SJCRH30 (cell line): ENCODE data around the gene TRAK1. TPM values are rescaled to one million over a fixed set of nuclear protein-coding genes. Genes with fewer than 3 reads are reported as not detected.

Experiments
- DNase-seq, 2 experiments: peaks; one replicate each; pipeline ENCODE4 v3.0.0-alpha.2; 2015 to 2020
- H3K27ac ChIP-seq: fragments of 250-450 bp; sonication (Bioruptor Pico); 2 replicates; pipeline ENCODE4 v1.5.1; 2020; ENCODE audit warnings: mild to moderate bottlenecking, moderate library complexity
- H3K27me3 ChIP-seq: fragments of 250-450 bp; sonication (Bioruptor Pico); 2 replicates; pipeline ENCODE4 v1.5.1; 2020; ENCODE audit warnings: mild to moderate bottlenecking, moderate library complexity
- H3K36me3 ChIP-seq: fragments of 250-450 bp; sonication (Bioruptor Pico); 2 replicates; pipeline ENCODE4 v1.5.1; 2020; ENCODE audit warnings: mild to moderate bottlenecking, moderate library complexity
- H3K4me1 ChIP-seq: fragments of 250-450 bp; sonication (Bioruptor Pico); 2 replicates; pipeline ENCODE4 v1.5.1; 2020; ENCODE audit warnings: mild to moderate bottlenecking, moderate library complexity
- H3K4me3 ChIP-seq: fragments of 250-450 bp; sonication (Bioruptor Pico); 2 replicates; pipeline ENCODE4 v1.5.1; 2020; ENCODE audit warnings: mild to moderate bottlenecking, moderate library complexity
- H3K9me3 ChIP-seq: fragments of 250-450 bp; sonication (Bioruptor Pico); replicated peaks from 2 replicates; pipeline ENCODE4 v1.5.1; 2020; ENCODE audit warnings: mild to moderate bottlenecking, moderate library complexity
- total RNA-seq: library from RNA; depleted of rRNA; stranded (reverse); fragments of >200 nt; shearing (Covaris generic); gene quantifications from 2 replicates; pipeline ENCODE4 v1.2.3, GENCODE V29; 2014

The TRAK1 gene
- total RNA-seq, 1 experiment from 2014 or later = 12.1 TPM

DNA sequence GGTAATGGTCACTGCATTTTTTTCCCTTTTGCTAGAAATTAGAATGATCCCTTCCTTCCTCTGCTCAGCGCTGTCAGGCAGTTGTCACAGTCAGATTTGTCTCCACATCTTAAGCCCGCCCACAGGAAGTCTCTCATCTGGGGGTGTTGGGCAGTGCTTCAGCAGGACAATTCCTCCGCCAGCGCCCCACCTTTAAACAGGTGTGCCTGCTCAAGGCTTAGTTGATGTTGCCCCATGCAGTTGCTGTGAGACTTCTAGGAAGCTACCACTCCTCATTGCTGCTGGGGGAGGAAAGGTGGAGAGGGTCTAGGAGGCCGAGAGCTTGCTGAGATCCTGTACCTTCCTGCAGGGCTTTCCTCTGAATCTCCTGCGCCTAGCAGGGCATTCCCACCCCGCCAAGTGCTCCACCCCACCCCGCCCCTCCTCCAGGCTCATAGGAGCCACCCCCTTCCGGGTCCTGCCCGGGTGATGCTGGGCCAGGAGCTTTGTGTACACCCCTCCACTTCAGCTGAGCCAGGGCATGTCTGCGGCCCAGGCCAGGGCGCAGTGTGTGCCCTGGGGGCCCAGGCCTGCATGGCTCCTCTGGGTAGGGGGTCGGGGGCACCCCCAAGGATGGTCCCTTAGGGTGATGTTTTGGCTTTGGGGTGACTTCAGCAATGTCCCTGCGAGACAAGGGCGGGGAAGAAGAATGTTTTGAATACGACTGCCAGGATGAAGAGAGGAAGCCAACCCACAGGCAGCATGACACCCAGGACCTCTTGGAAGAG is 68.7 kb downstream of the TRAK1 start:
- DNase-seq = no peak
- Histone ChIP-seq H3K4me1 (no peaks in the 10 kb centered on the region), H3K27me3 (no peaks in the 10 kb centered on the region), H3K9me3 (no peaks in the 10 kb centered on the region), H3K27ac (no peak overlapping the region), H3K4me3 (no peak overlapping the region), H3K36me3 (no peaks in the 10 kb centered on the region)

DNA sequence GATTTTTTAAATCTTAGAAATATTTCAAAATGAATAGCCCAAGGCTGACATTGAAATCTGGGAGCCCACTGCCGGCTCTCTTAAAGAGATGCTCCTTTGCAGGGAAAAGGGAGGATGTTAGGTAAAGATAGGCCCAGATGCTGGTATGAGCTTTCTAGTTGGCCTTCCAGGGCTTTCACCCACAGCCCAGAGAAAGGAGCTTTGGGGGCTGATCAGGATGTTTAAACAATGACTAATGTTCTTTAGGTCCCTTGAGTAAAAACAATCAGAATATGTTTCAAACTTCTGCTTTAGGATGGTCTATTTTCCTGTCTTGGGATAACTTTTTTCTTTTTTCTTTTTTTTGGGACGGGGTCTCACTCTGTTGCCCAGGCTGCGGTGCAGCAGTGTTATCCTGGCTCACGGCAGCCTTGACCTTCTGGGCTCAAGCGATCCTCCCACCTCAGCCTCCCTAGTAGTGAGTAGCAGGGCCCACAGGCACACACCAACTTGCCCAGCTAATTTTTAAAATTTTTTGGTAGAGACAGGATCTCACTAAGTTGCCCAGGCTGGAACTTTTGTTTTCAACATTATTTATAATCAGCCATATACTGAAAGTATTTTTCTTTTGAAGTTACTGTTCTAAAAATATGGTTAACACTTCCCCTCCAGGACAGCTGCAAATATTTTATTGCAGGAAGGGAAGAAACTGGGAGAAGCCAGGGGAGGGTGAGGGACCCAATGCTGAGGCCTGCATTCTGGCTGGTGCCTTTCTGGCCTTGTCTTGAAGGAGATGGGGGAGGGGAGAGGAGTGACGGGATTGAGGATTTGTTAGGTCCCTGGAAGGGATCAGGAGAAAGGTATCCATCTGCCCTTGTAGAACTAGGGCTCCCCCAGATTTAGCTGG is 70.1 kb downstream of the TRAK1 start:
- Histone ChIP-seq H3K9me3 (no peaks in the 10 kb centered on the region), H3K27ac (no peak overlapping the region), H3K4me1 (no peaks in the 10 kb centered on the region), H3K4me3 (no peak overlapping the region), H3K36me3 (no peaks in the 10 kb centered on the region), H3K27me3 (no peaks in the 10 kb centered on the region)
- no peak for DNase-seq

DNA sequence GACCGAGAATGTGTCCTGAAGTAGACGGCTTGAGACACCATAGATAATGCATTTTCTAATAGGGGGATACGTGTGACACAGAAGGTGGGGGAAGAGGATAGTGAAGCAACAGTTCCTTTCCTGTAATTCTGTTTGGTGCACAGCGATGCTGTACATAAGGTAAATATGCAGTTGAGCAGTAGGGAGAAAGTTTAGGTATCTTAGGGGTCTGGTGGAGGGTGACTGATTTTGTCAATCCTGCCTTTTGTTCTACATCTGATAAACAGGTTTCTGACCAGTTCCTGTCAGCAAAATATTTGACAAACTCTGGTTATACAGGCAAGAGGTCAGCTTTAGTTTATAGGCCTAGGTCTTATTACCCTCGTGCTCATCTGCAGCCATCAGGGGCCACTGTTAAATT is 71.3 kb downstream of the TRAK1 start:
- Histone ChIP-seq H3K36me3 (no peaks in the 10 kb centered on the region), H3K27ac (no peak overlapping the region), H3K9me3 (no peaks in the 10 kb centered on the region), H3K27me3 (no peaks in the 10 kb centered on the region), H3K4me1 (no peaks in the 10 kb centered on the region), H3K4me3 (no peak overlapping the region)
- no peak for DNase-seq

DNA sequence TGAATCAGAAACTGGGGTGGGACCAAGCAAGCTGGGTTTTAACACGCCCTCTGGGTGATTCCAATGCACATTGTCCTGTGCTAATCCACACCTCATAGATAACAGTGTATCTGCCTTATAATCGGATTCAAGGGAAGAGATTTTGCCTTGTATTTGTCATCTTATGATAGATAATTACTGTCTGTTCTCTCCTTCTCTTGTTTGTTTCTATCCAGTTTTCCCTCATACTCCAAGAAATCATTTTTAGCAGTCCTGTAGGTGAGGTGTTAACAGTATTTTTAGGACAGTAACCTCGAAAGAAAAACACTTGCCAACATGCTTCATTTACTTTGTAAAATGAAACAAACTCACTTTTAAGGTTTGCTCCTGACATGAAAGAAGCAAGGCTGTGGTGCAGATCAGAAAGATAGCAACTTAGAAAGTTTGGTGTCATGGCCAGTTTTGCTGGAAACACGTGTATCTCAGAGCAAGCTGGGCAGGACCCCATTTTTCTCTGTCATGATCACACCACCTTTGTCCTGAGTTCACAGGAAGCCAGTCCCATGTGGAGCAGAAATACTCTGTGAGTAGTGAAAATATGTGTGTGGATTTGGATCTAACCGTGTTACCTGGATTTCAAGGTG is 72.6 kb downstream of the TRAK1 start:
- Histone ChIP-seq H3K27ac (no peak overlapping the region), H3K27me3 (no peaks in the 10 kb centered on the region), H3K4me3 (no peak overlapping the region), H3K4me1 (no peaks in the 10 kb centered on the region), H3K9me3 (no peaks in the 10 kb centered on the region), H3K36me3 (no peaks in the 10 kb centered on the region)
- DNase-seq = no peak

DNA sequence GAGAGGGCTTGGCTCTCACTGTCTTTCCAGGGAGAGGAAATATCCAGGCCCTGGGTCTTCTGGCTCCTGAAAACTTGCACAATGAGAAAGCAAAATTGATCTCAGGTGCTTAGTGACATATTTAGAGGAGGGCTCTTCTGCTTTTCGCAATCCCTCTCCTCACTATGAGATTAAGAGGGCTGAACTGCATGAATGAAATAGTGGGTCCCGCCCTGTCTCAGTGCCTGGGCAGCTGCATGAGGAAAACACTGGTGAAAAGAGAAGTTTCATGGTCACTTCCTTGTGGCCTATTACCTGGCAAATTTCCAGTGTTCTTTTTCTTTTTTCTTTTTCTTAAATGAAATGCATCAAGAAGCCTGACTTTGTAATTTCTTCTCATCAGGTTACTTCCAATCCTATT is 73.5 kb downstream of the TRAK1 start:
- no peak overlapping the region for H3K27ac ChIP-seq
- DNase-seq = no peak
- no peaks in the 10 kb centered on the region for H3K4me1 ChIP-seq
- H3K9me3 ChIP-seq = no peaks in the 10 kb centered on the region
- no peaks in the 10 kb centered on the region for H3K27me3 ChIP-seq
- H3K4me3 ChIP-seq = no peak overlapping the region
- no peaks in the 10 kb centered on the region for H3K36me3 ChIP-seq

DNA sequence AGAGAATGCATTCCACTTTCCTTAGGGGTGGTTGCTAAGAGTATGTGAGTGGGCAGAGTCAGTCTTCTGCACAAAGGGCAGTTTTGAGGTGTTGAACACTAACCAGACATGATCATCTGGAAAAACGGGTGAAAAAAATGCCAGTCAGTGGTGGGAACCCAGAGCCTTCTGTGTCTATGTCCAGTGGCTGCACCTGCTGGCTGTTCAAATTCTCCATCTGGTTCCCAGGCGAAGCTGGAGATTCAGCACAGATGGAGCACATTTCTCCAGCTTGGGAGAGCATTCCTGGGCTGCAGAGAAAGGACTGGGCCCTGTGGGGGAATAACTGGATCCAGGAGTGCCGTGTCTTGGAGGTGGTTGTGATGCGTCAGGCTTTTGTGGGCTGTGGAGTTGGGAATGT is 74.1 kb downstream of the TRAK1 start:
- H3K4me1 ChIP-seq = no peaks in the 10 kb centered on the region
- DNase-seq = no peak
- no peaks in the 10 kb centered on the region for H3K27me3 ChIP-seq
- no peaks in the 10 kb centered on the region for H3K36me3 ChIP-seq
- no peaks in the 10 kb centered on the region for H3K9me3 ChIP-seq
- H3K4me3 ChIP-seq = no peak overlapping the region
- H3K27ac ChIP-seq = no peak overlapping the region

DNA sequence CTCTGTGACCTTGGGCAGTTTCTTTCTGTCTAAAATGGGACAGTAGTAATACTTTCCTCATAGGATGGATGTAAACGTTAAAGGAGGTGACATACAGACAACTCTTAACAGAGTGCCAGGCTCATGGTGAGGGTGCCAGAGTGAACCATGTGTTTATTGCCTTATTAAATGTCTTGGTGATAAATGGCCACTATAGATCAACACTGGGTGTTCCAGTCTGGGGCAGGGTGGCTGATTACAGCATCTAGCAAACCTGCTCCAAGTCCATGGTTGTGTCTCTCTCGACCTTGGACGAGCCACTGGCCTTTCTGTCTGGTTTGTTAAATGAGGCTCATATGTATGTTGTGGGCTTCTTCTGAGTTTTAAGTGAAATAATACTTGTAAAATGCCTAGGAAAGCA is 75.1 kb downstream of the TRAK1 start:
- no peak overlapping the region for H3K4me3 ChIP-seq
- no peaks in the 10 kb centered on the region for H3K9me3 ChIP-seq
- H3K27ac ChIP-seq = no peak overlapping the region
- DNase-seq = no peak
- H3K36me3 ChIP-seq = no peaks in the 10 kb centered on the region
- no peaks in the 10 kb centered on the region for H3K4me1 ChIP-seq
- H3K27me3 ChIP-seq = no peaks in the 10 kb centered on the region

DNA sequence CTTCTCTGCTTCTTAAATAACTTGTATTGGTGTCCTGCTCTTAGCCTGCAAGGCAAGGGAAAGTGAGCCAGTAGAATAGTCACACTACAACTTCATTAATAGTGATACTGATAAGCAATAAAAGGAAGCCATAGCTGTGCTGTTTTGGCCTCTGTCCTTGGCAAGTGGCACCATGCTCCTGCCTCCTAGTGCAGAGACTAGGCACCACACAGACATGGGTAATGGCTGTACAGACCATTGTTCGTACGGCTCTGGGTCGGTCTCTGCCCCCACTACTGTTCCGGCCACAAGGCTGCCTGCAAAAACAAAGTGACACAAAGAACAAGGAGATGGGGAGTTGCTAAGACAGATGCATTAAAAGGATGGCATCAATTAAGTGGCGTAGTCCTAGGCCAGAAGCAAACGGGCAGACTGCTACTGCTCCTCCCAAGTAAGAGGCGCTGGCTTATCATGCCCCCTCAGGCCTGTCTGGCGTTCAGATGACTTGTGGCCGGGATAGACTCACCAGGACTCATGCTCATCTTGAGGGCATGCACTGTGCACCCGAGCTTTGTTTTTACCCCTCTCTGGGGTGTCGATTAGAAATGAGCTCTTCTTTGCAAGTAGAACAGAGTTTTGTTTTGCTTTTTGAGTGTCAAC is 75.6 kb downstream of the TRAK1 start:
- Histone ChIP-seq H3K36me3 (no peaks in the 10 kb centered on the region), H3K4me1 (no peaks in the 10 kb centered on the region), H3K27ac (no peak overlapping the region), H3K4me3 (no peak overlapping the region), H3K27me3 (no peaks in the 10 kb centered on the region), H3K9me3 (no peaks in the 10 kb centered on the region)
- DNase-seq = no peak

DNA sequence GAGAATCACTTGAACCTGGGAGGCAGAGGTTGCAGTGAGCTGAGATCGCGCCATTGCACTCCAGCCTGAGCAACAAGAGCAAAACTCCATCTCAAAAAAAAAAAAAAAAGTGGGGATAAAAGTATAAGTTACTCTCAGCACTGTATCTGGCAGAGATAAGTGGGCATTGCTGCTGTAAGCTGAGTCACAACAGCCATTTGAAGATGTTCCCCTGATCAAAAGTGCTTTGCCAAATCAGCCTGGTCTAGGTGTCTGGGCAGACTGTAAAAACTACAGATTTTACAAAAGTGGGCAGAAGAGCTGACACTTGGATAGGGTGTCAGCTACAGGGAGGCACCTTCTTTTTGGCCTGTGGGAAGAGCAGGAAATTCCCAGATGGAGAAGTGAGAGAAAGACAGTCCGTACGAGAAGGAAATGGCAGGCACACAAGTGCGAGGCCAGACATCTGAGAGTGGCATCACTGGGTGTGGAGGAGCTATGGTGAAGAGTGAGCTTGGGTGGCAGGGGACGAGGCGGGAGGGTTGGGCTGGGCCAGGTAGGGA is 78.5 kb downstream of the TRAK1 start:
- no peaks in the 10 kb centered on the region for H3K27me3 ChIP-seq
- no peak overlapping the region for H3K4me3 ChIP-seq
- no peaks in the 10 kb centered on the region for H3K4me1 ChIP-seq
- no peaks in the 10 kb centered on the region for H3K36me3 ChIP-seq
- H3K27ac ChIP-seq = no peak overlapping the region
- no peak for DNase-seq
- no peaks in the 10 kb centered on the region for H3K9me3 ChIP-seq

DNA sequence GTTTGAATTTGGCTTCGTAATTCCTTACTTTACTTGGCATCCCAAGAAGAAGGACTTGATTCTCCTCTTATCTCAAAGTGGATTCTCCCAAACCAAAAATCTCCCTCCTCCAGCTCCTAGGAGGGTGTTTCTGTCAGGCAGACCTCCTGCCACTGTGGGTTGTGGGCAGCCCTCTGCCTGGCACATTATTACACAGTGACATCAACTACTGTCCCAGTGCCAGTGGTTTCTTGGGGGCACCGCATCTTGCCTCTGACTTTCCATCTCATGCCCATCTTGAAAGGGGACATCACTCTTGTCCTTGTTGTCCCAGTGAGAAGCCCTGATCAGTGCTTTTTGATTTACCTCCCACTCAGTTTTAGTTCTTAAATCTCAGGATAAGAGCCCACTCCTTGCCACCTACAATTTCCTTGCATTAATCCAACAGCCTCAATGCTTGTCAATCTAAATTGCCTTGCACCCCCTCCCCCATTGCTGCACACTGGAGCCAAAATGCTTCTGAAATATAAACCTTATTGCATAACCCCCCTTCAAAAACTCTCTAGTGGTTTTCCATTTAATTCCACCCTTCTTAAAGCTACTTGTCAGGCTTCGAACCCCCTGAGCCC is 81.0 kb downstream of the TRAK1 start:
- no peak for DNase-seq
- Histone ChIP-seq H3K9me3 (no peaks in the 10 kb centered on the region), H3K36me3 (no peaks in the 10 kb centered on the region), H3K4me1 (no peaks in the 10 kb centered on the region), H3K27ac (no peak overlapping the region), H3K27me3 (no peaks in the 10 kb centered on the region), H3K4me3 (no peak overlapping the region)

DNA sequence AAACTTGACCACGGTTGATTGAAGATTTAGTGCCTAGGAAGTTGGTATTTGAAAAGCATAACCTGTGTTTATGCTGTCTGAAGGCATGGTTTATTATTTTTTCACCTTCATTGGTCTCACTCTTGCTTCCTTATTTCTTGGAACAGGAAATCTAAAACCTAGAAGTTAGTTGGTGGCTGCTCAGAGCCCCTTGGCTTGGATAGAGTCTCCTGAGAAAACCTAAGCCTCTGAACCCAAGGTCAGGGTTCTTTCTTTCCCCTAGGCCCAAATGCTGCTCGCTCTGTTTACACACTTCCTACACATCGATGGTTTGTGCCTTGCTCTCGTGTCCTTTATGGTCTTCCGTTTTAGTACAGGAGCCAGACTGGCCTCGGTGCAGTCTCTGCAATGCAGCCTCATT is 82.2 kb downstream of the TRAK1 start:
- H3K27ac ChIP-seq = no peak overlapping the region
- DNase-seq = no peak
- H3K9me3 ChIP-seq = no peaks in the 10 kb centered on the region
- H3K27me3 ChIP-seq = no peaks in the 10 kb centered on the region
- H3K4me1 ChIP-seq = no peaks in the 10 kb centered on the region
- H3K4me3 ChIP-seq = no peak overlapping the region
- no peaks in the 10 kb centered on the region for H3K36me3 ChIP-seq

DNA sequence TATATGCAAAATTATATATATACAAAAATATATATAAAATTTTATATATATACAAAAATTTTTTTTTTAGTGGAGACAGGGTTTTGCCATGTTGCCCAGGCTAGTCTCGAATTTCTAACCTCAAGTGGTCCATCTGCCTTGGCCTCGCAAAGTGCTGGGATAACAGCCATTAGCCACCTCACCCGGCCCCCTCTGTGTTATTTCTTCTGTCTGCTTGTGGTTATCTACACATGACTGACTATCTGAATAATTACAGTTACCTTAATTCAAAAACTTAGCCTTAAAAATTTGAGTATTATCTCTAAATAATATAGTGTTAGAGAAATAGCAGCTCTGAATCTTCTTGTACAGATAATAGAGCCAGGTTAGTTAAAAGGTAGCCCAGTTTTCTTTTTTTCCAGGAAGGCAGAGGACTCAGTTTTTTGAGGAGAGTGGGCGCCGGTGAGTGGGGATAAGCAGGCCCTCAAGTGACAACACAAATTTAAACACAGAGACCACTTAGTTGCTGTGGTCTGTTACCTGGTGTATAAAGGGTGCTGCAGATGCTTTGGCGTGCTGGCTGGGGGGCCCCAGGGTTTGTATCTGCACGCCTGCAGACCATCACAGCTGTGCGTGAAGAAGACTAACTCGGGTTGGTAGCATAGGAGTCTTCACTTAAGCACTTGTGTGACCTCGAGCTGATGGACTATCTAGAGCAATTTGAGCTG is 83.7 kb downstream of the TRAK1 start:
- no peak for DNase-seq
- H3K36me3 ChIP-seq = no peaks in the 10 kb centered on the region
- H3K9me3 ChIP-seq = no peaks in the 10 kb centered on the region
- H3K4me3 ChIP-seq = no peak overlapping the region
- H3K27ac ChIP-seq = no peak overlapping the region
- no peaks in the 10 kb centered on the region for H3K27me3 ChIP-seq
- H3K4me1 ChIP-seq = peaks cover 7% of the 10 kb centered on the region

DNA sequence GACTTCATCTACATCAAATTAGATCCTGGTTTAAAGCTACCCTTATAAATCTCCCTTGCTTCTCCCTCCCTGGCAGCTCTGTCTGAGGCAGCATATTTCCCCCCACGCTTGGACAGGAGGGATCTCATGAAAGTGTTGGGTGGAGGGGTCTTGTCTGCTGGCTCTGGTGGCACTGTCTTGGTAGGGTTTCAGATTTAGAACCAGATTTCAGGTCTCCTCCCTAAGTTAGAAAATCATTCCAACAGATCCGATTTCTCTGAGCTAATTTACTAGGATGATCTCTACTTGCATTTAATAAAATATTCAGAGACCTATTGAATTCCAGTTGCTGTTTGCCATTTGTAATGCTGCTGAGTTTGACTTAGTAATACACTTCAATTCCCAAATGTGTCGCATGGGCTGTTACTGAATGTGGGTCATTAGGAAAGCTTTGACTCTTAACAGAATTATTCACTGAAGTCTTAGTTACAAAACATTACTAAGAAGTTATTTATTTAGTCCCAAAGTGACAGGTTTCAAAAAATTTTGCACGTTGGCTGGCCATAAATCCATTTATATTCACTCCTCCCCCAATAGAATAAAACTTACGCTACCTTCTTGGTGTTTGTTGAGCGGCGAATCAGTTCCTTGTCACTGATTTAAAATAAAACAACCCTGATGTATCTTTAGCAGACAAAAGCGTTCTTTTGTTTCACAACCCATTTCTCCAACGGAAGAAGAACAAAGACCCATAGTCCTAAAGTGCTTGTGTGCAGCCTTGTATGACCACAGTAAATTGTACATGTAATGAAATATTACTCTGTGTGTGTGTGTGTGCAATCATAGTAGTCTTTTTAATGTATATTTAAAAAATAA is 84.5 kb downstream of the TRAK1 start:
- peaks cover 8% of the 10 kb centered on the region for H3K4me1 ChIP-seq
- no peak overlapping the region for H3K4me3 ChIP-seq
- H3K27ac ChIP-seq = no peak overlapping the region
- no peak for DNase-seq
- H3K27me3 ChIP-seq = no peaks in the 10 kb centered on the region
- no peaks in the 10 kb centered on the region for H3K36me3 ChIP-seq
- no peaks in the 10 kb centered on the region for H3K9me3 ChIP-seq
